Adrenal gland (tissue), 5 donors: ENCODE measurements around the gene SUOX.

Experiments used
- POLR2A ChIP-seq, 2 donors: fragments of 450-650 bp; IDR thresholded peaks; one replicate each; pipeline ENCODE4 v1.6.1; 2017; ENCODE audit warnings: antibody characterized with exemption in 2 of 2, mild to moderate bottlenecking in 2 of 2, moderate library complexity in 1 of 2
- TF ChIP-seq, protein P1 (sequence below), 6 experiments: fragments of 450-650 bp in 4 of 6; fragments of 200-600 bp in 2 of 6; sonication (generic) in 1 of 6; IDR thresholded peaks; 1 replicate in 5 of 6; 2 replicates in 1 of 6; pipeline versions ENCODE4 v1.5.1 to v1.8.0; 2016 to 2021; ENCODE audit warnings: antibody characterized with exemption in 6 of 6, mild to moderate bottlenecking in 2 of 6, moderate library complexity in 1 of 6
- donor health status: DM: no; HTN: no; CAD: no.

DNA sequence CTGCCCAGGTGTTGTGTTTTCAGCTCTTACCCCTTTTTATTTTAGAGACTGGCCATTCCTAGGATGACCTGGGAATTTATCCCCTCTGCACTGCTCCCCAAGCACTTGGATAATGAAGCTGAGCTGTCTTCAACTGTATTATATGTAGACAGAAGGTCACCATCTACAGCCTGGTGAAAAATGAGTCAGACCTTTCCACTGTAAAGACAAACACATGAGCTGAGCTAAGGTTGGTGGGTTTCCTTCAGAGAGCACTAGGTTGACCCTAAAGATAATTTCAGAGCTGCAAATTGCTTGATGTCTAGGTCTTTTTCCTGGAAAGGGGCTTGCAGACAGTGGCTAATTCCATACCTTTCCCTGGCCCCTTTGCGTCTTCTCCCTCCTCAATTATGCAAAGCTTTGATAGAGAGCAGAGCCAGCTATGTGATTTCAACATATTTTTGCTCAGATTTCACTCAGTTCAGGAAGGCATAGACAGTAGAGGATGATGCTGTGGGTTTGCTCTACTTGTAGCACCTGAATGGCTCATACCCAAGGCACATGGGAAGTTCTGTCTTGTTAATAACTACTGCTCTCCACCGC is 14.5 kb downstream of the SUOX start:
- TF ChIP-seq, protein P1, sequence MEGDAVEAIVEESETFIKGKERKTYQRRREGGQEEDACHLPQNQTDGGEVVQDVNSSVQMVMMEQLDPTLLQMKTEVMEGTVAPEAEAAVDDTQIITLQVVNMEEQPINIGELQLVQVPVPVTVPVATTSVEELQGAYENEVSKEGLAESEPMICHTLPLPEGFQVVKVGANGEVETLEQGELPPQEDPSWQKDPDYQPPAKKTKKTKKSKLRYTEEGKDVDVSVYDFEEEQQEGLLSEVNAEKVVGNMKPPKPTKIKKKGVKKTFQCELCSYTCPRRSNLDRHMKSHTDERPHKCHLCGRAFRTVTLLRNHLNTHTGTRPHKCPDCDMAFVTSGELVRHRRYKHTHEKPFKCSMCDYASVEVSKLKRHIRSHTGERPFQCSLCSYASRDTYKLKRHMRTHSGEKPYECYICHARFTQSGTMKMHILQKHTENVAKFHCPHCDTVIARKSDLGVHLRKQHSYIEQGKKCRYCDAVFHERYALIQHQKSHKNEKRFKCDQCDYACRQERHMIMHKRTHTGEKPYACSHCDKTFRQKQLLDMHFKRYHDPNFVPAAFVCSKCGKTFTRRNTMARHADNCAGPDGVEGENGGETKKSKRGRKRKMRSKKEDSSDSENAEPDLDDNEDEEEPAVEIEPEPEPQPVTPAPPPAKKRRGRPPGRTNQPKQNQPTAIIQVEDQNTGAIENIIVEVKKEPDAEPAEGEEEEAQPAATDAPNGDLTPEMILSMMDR (IDR thresholded peaks at IDR 0.05), result no peak
- no peak for TF ChIP-seq POLR2A (IDR thresholded peaks at IDR 0.05)
